C4-2B (cell line): ENCODE data around the gene SPATA6.

Experiments used
- CTCF ChIP-seq: fragments of 450-650 bp; conservative IDR thresholded peaks from 2 replicates; pipeline ENCODE4 v1.5.1; 2017; ENCODE audit warnings: mild to moderate bottlenecking
- ZFX ChIP-seq: fragments of 450-650 bp; IDR thresholded peaks from 2 replicates; pipeline ENCODE4 v1.6.1; 2017

DNA sequence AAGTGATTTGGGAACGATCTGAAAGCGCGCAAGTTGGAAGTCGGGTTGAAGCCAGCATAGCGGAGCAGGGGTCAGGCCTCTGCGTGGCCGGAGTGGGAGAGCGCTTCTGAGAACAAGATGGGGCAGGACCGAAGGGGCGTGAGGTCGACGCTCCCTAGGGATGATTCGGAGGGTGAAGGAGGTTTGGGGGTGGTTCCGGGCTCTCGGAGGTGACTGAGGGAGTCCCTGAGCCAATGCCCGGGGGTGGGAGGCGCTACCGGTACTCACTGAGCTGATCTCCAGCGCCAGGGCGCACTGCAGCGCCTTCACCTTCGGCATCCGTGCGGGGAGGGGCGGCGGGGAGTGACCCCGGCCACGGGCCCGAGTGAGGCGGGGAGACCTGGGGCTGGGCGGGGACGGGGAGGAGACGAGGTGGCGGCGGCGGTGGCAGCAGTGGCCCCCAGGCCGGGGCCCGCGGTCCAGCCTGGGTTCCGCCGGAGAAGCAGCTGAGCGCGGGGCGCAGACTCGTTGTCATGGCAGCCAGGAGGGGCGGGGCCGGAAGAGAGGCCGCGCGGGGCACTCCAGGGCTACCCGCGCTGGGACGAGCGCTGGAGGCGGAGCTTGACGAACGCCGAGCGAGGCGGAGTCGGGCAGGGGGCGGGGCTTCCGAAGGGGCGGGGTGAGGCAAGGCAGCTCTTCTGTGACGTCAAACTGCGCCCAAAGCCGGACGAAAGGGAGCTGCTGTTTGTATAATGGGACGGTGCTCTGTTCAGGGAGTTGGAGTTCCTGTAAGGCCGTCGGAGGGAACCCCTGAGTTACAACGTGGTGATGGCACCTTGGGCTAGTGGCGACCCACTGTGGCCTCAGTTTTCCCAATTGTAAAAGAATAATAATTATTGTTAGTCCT, at the start of gene SPATA6:
- TF ChIP-seq CTCF (no peak), ZFX (no peak)
